Amygdala (tissue), 56 donors: ENCODE results near the gene PNISR.

Source experiments
- DNase-seq, 56 donors: peaks; one replicate each; lab custom pipeline; 2025; lab: John Stamatoyannopoulos, UW

Gene PNISR

DNA sequence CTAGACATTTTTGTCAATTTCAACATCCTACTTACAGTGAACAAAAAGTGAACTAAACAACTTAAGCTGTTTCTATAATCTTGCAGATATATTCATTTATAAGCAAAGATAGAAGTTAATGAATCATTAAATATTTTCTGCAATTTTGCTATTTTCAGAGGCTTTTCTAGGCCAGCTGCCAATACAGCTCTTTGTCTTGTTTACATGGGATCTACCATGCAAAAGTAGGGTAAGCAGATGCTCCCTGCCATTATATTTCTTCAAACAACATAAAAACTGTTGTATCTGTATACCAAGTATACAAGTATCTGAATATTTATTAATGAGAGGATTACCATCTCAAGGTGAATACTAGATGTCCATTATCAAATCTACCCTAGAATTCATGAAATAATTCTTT, 15.4 kb downstream of the PNISR start:
- DNase-seq, result peak in 1 of 56 donors; percentile 48

DNA sequence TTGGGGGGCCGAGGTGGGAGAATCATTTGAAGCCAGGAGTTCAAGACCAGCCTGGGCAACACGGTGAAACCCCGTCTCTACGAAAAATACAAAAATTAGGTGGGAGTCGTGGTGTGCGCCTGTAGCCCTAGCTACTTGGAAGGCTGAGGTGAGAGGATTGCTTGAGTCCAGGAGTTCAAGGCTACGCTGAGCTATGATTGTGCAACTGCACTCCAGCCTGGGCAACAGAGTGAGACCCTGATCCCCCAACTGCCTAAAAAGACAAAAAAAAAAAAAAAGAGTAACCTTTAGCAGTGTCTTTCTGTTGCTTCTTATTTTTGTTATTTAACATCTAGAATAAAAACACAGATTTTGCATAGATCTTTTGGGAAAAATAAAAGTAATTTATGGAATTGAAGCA, 18.0 kb downstream of the PNISR start:
- no peak for DNase-seq

DNA sequence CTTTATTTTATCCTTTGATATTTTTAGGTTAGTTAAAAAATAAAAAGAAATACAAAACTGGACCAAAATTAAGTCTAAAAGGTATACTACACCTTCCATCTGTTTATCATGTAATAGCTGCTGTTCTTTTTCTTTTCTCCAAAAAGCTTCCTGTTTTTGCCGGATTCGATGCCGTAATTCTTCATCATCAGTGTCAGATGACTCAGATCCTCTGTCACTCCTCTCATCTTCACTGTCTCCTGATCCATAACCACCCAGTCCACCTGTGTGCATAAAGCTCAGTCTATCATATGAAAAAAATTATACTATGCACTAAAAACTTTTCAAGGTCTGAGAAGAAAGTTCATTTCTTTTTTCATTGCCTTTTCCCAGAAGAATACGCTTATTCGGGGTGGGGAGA, 22.7 kb downstream of the PNISR start:
- no peak for DNase-seq

GRCh38 chr6:99397287-99397686, 27.8 kb downstream of the PNISR start:
- no peak for DNase-seq

GRCh38 chr6:99393698-99394531, 31.2 kb downstream of the PNISR start, which contains the start of gene COQ3:
COQ3 (minus strand) TSS chr6:99394195; CDS start chr6:99394179, 16 bp downstream.
- peak in 53 of 56 donors; percentile 14 to 83 (median 61) for DNase-seq

- DNase-seq, result no peak
Measured at GRCh38 chr6:99393366-99393697, 31.8 kb downstream of the PNISR start.

DNA sequence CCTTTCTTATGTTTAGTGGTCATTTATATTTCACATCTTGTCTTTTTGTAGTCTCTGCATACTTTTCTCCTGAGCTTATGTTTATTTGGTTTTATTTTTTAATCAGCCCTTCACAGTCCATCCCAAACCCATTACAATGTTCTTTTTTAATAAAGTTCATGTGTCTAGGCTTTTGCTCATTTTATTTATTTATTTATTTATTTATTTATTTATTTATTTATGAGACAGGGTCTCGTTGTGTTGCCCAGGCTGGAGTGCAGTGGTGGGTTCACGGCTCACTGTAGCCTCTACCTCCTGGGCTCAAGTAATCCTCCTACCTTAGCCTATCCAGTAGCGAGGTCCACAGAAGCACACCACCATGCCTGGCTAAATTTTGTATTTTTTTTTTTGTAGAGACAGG, 34.2 kb downstream of the PNISR start:
- no peak for DNase-seq

DNA sequence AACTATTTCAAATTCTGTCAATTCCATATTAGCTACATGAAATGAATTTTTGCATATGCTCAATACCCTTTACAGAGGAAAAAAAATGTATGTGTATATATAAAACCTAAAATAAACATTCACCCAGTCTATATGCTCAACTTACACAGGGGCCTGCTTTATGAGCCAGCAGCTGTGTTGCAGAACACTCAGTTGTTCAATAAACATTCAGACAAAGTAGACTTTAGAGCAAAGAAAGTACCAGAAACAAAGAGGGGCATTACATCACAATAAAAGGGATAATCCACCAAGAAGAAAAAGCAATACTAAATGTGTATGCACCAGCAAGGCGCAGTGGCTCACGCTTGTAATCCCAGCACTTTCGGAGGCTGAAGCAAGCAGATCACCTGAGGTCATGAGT, 40.6 kb downstream of the PNISR start:
- no peak for DNase-seq

DNA sequence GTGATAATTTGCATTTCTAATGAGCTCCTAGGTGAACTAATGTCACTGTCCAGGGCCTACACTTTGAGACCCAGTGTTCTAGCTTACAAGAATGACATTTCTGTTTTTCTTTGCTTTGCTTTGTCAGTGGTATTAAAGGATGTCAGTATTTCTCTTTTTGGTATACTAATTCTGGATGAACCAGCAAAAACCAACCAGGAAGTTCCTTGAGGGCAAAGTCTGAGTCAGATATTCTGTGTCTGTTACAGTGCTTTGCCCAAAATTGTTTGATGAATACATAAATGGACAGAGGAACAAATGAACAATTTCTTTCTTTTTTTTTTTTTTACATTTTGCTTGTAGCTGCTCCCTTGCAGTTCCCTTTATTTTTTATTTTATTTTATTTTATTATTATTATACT, 46.5 kb downstream of the PNISR start:
- no peak for DNase-seq

- DNase-seq, result no peak
Measured at GRCh38 chr6:99369533-99369932, 55.6 kb downstream of the PNISR start.

DNA sequence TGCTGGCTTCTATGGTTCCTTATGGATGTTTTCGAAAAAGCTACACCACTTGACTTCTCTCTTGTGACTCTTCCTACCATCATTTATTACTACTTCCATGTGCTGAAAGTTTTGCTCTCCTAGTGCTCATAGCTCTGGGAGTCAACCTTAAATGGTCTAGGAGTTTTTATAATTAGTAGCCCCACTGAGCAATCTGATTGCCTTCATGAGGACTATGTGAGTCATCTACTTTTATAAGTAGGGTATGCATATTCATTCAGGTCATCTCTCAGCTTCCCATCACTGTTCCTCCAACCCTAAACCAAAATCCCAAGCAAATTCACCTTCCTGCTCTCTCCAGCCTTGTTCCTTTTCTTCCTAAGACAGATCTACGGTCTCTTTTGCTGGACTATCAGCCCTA, 58.3 kb downstream of the PNISR start:
- DNase-seq, result no peak

- no peak for DNase-seq
Measured at GRCh38 chr6:99364026-99364425, 61.1 kb downstream of the PNISR start.

DNA sequence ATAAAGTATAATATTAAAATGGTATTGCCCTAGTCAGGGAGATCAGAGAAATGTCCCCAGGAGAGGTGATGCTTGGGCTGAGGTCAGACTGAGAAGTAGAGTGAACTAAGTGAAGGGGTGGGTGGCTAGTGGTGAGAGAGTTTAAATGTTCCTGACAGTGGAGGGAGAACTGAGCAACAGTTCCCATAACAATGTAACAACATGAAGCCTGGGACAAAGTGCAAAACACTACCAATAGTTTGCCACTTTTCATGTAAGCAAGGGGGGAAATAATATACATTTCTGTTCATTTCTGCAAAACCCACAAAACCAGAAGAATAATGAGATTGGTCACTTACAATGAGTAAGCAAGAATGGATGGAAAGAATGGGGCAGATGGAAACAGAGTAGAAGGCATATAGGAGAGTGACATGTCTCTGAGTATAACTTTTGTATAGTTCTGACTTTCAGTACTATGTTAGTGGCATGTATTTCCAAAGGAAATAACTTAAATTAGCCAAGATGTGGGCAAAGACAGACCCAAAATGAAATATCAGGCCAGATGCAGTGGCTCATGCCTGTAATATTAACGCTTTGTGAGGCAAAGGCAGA, 62.3 kb downstream of the PNISR start:
- DNase-seq, result no peak

DNA sequence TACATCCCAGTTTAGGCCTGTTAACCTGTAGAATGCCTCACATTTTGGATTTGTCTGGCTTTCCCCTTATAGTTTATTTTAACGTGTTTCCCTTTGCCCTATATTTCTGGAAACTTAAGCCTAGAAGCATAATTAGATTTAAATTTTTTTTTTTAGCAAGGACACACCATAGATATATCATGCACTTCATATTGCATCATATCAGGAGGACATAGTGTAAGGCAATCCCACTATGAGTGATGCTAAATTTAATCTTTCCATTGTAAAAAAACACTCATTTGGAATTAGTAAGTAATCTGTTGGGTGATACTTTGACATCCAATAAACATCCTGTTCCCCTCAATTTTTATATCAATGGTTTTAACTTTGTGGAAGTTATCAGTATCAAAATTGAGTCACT, 65.3 kb downstream of the PNISR start:
- no peak for DNase-seq

DNA sequence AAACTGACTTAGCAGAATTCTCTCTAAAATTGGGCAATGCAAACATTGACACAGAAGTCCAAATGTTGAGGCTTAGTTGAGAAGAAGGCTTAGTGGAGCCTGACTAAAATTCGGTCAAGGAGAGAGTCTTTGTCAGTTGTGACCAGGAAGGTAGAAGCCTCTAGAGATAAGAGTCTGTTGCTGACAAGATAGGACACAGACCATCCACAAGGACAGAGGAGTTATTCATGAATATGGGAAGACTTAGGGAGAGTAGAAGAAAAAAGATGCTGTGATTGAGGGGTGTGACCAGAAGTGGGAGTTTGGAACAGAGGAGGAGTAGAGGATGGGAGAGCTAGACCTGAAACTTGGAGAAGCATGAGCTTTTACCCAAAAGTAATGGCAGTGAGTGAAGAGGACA, 68.5 kb downstream of the PNISR start:
- DNase-seq, result no peak

- no peak for DNase-seq
Measured at GRCh38 chr6:99354983-99355382, 70.1 kb downstream of the PNISR start.

DNA sequence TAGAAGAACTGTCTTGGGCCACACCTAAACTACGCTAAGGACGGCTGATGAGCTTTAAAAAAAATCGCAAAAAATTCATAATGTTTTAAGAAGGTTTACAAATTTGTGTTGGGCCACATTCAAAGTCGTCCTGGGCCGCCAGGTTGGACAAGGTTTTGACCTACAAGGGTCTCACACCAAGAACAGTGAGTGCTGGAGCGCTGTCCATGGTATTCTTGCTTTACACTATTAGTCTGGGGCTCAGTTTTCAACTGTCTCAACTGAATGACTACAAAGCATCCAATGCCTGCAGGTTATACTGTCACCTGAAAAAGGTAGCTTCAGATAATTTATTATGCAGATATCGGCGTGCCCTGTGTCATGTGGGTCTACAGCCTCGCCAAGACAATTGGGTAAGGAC, 72.0 kb downstream of the PNISR start:
- DNase-seq, result no peak

DNA sequence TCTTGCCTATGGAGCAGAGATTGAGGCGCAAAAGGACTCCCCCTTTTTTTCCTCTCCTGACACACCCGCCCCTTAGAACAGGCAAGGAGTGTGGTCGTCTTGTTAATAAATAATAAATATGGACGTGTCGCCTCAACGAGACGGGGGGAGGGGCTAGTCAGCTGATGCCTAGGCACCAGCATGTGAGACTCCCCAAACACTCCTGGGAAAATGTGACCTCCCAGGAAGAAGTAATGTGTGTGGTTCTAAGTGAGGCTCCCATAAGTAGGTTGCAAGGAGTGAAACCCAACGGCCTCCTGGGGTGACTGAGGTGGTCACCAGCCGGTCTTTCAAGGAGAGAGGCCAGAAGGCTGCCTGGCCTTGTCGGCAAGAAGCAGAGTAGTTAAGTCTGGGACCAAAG, 74.5 kb downstream of the PNISR start:
- DNase-seq, result peak in 6 of 56 donors; percentile 2 to 8 (median 4)

DNA sequence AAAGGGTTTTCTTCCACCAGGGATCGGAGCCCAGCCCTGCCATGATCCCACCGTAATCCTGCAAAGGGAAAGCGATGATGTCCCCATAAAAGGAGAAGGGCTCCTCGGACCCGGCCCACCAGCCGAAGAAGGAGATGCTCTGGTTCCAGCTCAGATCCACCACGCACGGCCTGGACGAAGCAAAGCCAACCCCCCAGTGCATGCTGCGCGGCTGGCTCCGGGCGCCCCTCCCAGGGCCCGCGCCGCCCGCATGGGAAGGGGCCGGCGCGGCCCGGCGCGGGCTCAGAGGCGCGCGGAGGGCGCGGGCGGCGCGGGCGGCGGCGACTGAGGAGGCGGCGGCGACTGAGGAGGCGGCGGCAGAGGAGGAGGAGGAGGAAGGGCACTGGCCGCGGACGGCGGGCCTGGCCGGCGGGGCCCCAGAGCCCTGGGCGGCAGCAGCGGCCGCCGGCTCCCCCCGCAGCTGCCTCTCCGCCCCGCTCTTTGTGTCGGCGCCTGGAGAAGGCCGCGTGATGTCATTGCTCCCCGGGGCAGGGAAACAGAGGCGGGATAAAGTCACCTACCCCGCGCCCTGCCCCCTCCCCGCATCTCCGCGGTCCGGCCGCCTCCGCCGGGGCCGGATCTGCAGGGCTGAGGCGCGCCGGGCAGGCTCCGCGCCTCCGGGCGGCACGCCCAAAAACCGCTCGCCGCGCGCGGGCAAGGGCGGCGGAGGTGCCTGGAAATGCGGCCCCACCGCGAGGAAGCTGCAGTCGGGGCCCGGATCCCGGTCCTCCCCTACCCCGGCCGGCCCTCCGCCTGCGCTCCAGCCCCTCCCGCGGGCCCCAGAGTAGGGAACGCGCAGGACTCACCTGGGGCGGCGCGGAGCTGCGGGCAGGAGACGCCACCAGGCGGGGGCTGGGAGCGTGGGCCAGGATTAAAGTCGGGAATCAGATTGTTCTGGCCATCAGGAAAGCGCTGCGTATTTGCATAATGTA, 75.7 kb downstream of the PNISR start, which contains the start of gene FAXC:
FAXC (minus strand) TSS at position 504 of the 971 bp plus-strand sequence; CDS start at position 202, 302 bp downstream.
- peak in 29 of 56 donors; percentile 3 to 70 (median 36) for DNase-seq

GRCh38 chr6:99348288-99349170, 76.6 kb downstream of the PNISR start:
- peak in 10 of 56 donors; percentile 6 to 33 (median 21) for DNase-seq
